IPS-NIHi7 (cell line): ENCODE results near the gene STX11.

Experiments used
- DNase-seq: peaks from one replicate; pipeline ENCODE4 v3.0.0; 2012; ENCODE audit warnings: mixed read lengths; ENCODE audit errors: extremely low spot score

The STX11 gene

DNA sequence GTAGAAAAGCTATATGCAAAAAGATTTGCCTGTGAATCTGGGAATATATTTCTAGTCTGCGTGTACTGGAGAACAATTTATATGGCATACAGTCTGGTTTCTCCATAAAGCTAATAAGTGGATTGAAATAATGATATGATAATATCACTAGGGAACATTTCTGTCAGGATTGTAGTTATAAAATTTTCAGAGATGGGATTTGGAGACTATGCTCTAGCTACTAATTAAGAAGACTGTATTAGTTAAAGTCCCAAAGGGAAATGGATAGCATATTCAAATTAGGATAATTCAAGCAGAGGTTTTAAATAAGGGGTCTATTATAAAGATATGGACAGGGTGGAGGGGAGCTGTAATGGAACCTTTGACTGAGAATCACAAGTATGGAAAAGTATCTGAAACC lies 7.2 kb upstream of the STX11 start:
- no peak for DNase-seq

DNA sequence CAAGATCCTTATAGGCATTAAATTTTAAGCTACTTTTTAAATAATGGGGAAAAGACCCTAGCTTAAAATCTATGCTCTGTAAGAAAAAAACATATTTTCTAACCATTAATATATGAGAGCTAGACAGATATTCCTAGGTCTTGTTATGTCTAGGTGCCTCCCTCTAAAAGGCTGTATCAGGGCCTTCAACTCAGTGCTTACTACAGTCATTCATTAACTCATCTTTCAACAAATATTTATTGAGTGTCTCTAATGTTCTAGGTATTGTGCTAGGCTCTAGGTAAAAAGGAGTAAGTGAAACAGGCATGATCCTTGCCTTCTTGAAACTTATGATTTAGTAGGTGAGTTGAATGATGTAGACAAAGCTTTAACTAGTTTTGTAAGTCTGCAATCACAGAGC lies 6.4 kb upstream of the STX11 start:
- DNase-seq: no peak

DNA sequence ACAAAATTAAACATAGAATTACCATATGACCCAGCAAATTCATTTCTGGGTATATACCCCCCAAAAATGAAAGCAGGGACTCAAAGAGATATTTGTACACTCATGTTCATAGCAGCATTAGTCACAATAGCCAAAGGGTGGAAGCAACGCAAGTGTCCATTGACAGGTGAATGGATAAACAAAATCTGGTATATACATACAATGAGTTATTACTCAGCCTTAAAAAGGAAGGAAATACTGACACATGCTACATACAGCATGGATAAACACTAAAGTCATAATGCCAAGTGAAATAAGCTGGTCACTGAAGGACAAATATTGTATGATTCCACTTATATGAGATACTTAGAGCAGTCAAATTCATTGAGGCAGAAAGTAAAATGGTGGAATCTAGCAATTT lies 5.3 kb upstream of the STX11 start:
- DNase-seq: no peak

DNA sequence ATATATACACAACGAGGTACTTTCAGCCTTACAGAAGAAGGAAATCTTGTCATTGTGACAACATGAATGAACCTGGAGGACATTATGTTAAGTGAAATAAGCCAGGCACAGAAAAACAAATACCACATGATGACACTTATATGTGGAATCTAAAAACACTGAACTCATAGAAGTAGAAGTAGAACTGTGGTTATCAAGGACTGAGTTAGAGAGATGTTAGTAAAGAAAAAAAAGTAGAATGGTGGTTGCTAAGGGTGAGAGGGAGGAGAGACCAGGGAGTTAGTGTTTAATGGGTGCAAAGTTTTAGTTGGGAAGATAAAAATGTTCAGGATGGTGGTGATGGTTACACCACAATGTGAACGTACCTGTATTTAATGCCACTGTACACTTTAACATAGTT lies 4.8 kb upstream of the STX11 start:
- DNase-seq: no peak

DNA sequence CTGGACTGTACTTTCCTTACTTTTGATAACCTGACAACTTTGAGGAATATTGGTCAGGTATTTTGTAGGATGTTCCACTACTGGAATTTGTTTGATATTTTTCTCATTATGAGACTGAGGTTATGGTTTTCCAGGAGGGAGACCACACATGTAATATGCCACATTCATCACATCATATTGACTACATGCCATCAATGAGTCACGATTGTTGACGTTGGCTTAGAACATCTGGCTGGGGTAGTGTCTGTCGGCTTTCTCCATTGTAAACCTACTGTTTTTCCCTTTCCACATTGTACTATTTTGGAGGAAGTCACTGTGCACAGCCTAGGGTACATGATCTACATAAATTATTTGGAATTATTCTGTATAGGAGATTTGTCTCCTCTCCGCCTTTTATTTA lies 1.4 kb upstream of the STX11 start:
- no peak for DNase-seq

DNA sequence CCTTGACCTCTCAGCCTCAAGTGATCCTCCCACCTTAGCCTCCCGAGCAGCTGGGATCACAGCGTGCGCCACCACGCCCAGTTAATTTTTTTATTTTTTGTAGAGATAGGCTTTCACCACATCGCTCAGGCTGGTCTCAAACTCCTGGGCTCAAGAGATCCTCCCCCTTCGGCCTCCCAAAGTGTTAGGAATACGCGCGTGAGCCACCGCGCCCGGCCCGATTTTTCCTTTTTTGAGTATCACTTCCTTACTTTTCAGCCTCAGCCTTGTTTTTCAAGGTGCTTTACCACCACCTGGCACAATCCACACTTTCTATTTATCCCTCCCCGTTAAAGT lies 791 bp upstream of the STX11 start:
- DNase-seq: no peak

DNA sequence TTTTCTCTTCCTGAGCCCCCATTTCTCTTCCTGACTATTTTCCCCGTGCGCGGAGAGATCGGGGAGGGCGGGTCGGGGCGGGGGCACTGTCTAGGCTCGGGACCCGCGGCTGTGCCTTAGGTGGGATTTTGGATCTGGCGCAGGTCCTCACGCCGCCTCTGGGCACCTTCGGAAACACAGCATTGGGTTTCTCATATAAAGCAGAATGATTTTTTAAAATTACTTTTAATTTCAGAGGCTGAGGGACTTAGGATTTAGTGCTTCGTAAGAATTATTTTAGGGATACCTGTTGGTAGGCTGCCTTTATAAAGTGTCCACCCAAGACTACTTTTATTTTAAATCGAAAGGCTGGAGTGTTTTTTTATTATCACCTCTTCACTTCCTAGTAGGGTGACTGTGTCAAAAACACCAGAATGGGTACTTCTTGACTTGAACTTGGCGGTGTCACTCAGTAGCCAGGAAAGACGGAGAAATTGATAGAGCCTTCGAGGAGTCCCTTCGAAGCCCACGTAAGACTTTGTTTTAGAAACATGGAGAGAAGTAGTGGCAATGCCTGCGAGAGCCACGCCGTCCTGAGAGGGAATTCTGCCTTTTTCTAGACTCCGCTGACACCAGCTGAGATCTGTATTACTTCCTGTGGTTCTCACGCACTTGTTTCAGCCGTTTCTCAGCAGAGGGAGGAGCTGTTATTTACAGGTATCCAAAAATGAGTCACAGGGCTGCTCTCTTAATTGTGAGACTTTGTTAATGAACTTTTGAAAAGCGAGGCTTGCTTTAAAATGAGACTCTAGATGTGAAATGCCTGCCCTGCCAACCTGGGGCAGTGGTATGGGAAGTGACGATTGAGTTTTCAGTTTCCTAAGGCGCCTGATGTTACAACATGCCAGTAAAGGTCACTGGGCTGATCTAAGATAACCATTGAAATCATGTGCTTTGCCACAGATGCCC lies 667 bp downstream of the STX11 start:
- DNase-seq: peak; percentile 53

DNA sequence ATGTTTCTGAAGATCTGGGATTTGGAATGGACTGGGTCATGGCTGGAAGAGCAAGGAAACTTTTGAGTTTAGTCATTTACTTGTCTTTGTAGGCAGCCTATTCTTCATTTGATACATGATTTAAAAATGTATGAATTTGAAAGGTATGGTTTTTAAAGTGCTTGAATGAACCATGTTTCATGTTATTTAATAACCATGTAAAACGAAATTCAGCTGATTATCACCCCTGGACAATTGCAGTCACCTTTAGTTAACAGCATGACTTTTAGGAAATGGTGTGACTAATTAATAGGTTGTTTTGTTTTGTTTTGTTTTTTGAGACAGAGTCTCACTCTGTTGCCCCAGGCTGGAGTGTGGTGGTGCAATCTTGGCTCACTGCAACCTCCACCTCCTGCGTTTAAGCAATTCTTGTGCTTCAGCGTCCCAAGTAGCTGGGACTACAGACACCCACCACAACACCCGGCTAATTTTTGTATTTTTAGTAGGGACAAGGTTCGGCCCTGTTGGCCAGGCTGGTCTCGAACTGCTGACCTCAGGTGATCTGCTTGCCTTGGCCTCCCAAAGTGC lies 2.1 kb downstream of the STX11 start:
- no peak for DNase-seq

DNA sequence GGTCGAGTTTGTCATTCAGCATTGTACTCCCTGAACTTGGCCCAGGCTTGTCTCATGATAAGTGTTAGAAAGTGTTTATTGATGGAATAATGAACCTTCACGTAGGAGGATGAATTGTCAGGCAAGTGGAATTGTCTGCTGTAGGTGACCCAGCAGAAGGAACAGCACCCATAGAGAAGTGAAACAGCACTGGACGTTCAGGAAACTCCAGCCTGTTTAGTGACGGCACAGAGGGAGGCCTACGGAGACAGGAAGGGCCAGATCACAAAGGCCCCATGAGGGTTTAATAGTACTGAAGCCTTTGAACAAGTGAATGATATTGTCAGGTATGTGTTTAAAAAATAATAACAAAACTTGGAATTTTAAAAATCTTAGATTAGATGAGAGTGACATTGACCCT lies 2.9 kb downstream of the STX11 start:
- DNase-seq: no peak

DNA sequence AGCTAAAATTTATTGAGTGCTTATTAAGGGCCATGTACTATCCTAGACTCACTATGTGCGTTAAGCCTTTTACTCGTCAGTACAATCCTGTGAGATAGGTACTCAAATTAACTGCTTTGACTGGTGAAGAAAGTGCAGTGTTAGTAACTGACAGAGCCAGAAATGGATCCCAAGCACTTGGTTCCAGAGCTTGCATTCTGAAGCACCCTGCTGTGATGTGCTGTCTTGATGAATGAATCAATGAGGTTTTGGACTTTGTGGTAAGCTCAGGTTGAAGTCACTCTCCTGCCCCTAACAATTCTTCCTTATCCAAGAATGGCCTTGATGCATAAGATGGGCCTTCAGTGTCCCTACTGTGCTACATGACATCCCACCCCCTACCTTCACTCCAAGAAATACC lies 3.7 kb downstream of the STX11 start:
- DNase-seq: no peak

DNA sequence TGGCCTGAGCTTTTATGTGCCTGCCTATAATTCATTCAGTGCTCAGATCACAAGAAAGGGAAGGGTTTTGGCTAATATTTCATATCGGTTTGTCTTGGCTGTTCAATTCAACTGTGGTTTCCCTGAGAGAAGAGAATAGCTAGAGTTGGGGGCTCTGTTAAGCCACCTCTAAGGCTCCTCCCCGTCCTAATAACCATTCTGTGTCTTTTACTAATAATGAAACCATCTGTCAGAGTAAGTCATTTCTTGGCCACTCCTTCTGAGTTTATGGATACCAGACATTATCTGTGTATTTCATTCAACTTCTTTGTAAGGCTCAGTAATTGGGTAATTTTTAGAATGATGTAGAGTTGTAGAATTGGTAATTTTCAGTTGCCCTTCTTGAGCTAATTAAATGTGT lies 5.2 kb downstream of the STX11 start:
- DNase-seq: no peak

DNA sequence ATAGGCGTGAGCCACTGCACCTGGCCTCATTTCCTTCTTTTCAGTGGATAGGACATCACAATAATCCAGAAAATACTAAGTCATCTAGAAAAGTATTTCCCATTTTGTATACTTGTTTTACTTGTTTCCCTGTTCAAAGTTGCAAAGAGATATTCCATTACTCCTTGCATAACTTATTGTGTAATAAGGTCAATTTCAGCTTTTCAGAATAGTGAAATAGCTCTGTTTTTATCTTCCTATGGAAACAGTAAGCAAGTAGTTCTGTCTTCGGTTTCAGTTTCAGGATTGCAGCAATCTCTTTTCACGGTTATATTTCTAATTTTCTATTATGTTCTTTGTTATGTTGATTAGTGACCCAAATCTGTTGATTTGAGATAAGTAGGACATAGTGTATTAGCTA lies 6.0 kb downstream of the STX11 start:
- no peak for DNase-seq

DNA sequence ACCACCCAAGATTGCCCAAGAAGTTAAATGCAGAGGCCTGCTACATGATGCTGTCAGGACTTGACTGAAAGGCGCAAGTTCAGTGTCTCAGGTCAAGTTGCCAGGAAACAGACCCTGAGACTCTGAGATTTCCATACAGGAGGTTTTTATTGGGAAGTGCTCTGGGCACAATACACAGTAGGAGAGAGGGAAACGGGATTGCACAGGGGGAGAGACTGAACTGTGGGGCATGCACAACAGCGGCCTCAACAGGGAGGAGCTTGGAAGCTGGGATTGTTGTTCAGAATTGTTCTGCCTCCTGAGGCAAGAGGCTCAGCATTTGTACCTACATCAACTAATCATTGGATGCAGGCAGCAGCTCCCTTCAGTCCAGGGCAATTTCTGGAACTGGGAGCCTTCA lies 6.7 kb downstream of the STX11 start:
- DNase-seq: no peak

DNA sequence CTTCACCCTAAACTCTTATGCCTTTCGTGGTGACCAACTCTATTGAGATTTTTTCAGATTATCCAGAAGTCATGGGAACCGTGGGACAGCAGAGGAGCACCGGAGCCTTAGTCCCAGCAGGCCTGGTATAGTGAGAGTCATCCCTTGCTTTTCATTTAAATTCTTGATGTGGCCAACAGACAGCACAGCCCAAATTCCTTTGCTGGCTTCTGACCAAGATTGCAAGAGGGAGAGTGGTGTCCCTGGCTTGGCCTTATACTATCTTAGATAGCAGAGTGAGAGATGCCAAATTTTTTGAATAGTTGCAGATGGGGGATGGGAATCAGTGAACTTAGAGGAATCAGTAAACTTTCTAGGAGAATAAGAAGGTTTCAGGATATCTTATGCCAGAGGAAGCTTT lies 7.8 kb downstream of the STX11 start:
- peak; percentile 51 for DNase-seq

DNA sequence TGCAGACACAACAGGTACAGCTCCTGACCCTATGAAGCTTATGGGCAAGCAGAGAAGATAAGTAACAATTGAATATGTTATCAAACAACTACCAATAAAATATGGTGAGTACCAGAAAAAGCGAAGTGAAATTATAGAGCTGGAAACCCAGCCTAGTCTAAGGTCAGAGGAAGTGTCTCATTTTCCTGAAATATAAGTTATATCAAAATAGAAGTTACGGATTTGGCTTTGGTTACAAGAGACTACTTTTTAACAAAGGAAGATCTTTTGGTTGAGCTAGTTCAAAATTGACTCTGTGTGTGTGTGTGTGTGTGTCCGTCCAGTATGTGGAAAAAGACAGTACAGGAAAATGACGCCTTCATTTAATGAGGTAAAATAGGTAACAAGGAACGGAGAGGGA lies 8.9 kb downstream of the STX11 start:
- DNase-seq: no peak

DNA sequence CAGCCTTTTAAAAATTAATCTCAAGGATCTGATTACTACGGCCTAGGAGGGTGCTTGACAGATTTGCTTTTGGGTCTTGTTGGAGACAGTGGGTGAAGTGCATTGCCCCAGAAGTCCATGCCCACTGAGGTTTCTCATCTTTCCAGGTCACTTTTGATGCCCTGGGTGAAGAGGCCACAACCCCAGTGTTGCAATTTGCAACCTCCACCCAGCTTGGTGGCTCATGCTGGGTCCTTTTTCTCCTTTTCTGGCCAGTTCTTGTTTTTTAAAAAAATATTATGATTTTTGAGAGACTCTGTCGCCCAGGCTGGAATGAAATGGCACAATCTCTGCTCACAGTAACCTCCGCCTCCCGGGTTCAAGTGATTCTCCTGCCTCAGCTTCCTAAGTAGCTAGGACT lies 9.4 kb downstream of the STX11 start:
- no peak for DNase-seq

DNA sequence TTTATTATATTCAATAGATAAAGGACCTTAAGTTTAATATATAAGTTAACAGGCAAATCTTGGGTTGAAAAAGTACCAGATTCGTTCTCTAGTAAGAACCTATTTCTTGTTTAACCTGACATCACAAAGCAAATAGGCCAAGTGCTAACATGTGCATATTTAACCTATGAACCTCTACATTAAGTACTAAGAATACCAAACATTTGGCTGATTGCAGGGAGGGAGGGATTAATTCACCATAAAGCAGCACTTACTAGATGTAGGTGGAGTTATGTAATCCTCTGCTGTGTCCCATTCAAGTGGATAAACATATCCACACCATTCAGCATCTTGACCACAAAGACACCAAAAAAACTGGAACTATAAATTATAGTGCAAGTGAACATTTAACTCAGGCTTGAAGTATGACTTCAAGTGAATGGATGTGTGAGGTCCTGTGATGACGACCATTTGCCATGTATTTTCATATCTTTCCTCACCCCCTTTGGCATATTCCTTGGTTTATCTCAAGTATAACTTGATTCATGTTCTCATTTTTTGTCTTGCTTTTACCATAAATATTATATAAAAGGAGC lies 10.2 kb downstream of the STX11 start:
- no peak for DNase-seq

DNA sequence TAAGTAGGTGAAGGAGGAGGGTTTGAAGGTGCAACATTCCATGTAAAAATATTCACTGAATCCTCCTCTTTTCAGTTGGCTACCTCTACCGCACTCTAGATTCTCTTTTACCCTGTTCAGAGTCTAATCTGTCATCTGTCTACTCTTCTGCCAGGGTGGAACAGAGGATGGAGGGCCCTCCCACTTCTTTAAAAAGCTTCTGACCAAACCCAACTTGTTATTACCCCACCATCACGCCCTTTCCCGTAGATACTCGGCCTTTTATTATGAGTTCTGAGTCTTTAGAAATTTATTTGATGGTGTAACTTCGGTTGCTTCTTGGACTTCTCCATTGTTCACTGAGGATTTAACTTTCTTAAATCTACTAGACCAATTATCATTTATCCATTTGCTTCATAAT lies 11.7 kb downstream of the STX11 start:
- no peak for DNase-seq

DNA sequence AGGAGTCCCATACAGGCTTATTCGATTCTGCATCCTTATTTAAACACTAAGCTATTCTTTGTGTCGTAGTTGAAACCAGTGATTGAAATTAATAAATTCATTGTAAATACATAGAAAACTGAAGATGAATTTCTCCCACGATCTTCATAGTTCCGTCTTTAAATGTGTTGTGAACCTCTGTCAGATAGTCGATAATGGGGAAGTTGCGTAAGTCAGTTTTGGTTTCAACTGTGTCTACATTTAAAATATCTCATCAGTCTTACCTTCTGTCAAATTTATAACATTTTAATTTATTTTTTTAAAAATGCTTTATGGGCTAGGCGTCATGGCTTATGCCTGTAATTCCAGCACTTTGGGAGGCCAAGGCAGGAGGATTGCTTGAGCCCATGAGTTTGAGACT lies 12.7 kb downstream of the STX11 start:
- no peak for DNase-seq

DNA sequence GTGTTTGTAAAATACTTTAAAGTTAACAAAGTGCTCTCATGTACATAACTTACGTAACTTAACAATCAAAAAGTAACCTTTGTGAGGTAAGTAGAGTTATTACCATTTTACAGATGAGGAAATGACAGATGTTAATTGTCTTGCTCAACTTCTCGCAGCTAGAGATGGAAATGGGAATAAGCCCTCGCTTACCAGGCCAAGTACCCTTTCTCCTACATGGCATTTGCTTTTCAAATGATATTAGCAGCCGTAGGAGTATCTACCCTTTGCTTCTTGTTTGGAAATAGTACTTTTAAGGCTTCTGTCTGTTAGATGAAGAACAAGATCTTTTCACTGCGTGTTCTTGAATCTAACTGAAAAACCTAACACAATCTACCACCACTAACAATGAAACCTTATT lies 15.5 kb downstream of the STX11 start:
- no peak for DNase-seq

DNA sequence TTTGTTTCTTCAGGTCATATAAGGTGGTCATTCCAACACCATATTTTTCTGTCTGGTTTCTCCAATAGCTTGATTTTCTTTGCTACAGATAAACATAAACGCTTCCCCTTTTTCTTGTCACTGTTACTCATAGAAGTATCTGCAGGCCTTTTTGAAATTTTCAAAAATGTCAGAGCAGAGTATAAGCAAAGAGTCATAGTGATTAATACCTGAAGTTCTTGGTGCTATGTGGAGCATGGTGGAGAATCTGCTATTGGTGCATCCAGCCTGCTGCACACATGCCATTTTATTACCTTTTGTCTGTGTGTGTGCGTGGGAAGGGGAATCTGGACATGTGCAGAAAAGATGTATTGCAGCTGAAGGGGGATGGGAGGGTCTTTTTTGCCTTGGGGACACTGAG lies 19.7 kb downstream of the STX11 start:
- no peak for DNase-seq

DNA sequence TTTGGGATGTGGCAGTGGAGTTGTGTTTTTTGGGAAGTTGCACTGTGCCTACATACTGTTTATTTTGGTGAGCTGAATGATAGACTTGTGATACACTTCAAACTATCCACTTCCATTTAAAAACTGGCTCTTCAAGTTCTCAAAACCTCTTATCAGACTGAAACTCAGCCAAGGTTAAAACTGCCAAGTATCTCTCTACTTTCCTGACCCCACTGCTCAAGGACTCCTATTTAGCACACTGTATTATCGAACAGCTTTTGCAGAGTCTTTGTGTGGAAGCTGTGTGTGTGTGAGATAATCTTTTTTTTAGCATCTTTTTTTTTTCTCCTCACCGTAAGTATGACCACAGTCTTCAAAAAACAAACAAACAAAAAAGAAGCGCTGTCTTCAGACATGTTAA lies 21.1 kb downstream of the STX11 start:
- DNase-seq: no peak

DNA sequence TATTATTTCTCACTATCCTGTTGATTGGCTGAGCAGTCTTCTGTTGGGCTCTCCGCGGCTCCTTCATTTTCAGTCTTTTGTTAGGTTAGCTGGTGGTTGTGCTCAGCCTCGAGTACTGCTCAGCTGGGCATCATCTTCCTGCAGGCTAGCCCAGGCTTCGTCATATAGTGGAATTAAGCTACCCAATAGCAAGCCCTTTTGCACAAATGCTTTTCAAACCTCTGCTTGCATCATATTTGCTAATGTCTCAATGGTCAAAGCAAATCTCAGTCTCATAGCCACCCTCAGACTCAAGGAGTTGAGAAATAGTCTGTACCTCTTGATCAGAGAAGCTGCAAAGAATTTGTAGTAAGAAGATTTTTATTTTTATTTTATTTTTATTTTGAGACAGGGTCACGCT lies 23.7 kb downstream of the STX11 start:
- DNase-seq: no peak
